Astrocyte (in vitro differentiated cells and primary cell): ENCODE measurements around the gene OR52K2.

Source experiments
- EZH2 ChIP-seq: IDR thresholded peaks from 2 replicates; pipeline ENCODE4 v1.6.1; 2012; ENCODE audit warnings: mild to moderate bottlenecking, low read length, inconsistent platforms; ENCODE audit not compliant: insufficient read depth
- TF ChIP-seq, protein P1 (sequence below): IDR thresholded peaks from 2 replicates; pipeline ENCODE4 v1.5.1; 2011; ENCODE audit warnings: low read depth, mild to moderate bottlenecking, inconsistent platforms, low read length, moderate library complexity; ENCODE audit not compliant: insufficient read depth

GRCh38 chr11:4454021-4454420 is 4.9 kb downstream of the OR52K2 start:
- TF ChIP-seq, protein P1, sequence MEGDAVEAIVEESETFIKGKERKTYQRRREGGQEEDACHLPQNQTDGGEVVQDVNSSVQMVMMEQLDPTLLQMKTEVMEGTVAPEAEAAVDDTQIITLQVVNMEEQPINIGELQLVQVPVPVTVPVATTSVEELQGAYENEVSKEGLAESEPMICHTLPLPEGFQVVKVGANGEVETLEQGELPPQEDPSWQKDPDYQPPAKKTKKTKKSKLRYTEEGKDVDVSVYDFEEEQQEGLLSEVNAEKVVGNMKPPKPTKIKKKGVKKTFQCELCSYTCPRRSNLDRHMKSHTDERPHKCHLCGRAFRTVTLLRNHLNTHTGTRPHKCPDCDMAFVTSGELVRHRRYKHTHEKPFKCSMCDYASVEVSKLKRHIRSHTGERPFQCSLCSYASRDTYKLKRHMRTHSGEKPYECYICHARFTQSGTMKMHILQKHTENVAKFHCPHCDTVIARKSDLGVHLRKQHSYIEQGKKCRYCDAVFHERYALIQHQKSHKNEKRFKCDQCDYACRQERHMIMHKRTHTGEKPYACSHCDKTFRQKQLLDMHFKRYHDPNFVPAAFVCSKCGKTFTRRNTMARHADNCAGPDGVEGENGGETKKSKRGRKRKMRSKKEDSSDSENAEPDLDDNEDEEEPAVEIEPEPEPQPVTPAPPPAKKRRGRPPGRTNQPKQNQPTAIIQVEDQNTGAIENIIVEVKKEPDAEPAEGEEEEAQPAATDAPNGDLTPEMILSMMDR = no peak
- no peak for TF ChIP-seq EZH2
